Measurements from ENCODE around the gene FOXO6. TPM values are rescaled to one million over a fixed set of nuclear protein-coding genes. Genes with fewer than 3 reads are reported as not detected.
A peak's percentile ranks its signal among the peaks of the same experiment; 100 is the strongest.

The FOXO6 gene
- total and polyA plus RNA-seq, 9 of the 15 experiments (the other 6 are each of a cell fraction or from before 2014, with no cell fraction given), result 0.04 to 0.31 (median 0.12) TPM; not detected in 5

DNA sequence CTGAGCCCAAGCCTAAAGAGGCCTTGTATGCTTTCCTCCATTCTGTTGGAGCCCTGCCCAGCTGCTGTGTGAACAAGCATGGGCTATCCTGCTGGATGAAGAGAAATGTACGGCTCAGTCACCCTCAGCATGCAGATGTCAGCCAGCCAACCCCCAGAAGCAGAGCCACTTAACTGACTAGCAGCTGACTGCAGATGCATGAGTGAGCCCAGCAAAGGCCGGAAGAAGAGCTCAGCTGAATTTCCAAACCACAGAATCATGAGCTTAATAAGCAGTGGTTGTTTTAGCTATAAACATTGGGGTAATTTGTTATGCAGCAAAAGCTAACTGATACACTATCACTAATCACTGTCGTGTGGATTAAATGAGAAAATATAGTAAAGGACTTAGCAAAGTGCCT is 39.0 kb downstream of the FOXO6 start:
- H3K79me2 ChIP-seq (ENCODE audit: control insufficient read depth, insufficient read depth, low read length), result no peaks in the 10 kb centered on the region
- ATAC-seq (no peak), DNase-seq (ENCODE audit: extremely low read depth in 1 of 4, low spot score in 3 of 4) (no peak), FAIRE-seq (no peak)
- no peak overlapping the region for H2AFZ ChIP-seq (ENCODE audit: low read depth, low read length)
- H3K9me3 ChIP-seq (replicated peaks; ENCODE audit: control insufficient read depth, insufficient read depth, low read depth, low read length), result no peaks in the 10 kb centered on the region
- no peaks in the 10 kb centered on the region for H3K9me1 ChIP-seq (ENCODE audit: control insufficient read depth, insufficient read depth, low read length)
- H3K4me2 ChIP-seq (ENCODE audit: insufficient read depth, low read length), result no peak overlapping the region
- intact Hi-C loops (cut with micrococcal nuclease), result no loop called here
- peaks cover 9 to 52% of the 10 kb centered on the region in 2 experiments; a peak in 3 of 5 replicates for H3K27me3 ChIP-seq (ENCODE audit: control insufficient read depth in 2 of 2, insufficient read depth in 2 of 2, low read length in 2 of 2)
- no peak overlapping the region for H3K27ac ChIP-seq (ENCODE audit: extremely low read depth, low read depth, low read length)
- H3K9ac ChIP-seq (ENCODE audit: insufficient read depth in 1 of 2, low read depth in 2 of 2, low read length in 2 of 2), result no peak overlapping the region
- 0 out of 2 replicates have a peak, but pooled peaks cover 7% of the 10 kb centered on the region for H4K20me1 ChIP-seq (replicated peaks; ENCODE audit: control insufficient read depth, insufficient read depth, low read length)
- H3K4me3 ChIP-seq, result no peak overlapping the region
- CTCF ChIA-PET (ENCODE audit: low intra/inter-chr PET ratio), result no interaction called here
- POLR2A ChIA-PET, result interaction anchor here (0.7 kb wide), 2 partner anchors 45 to 258 kb away, joined by 4 to 5 read pairs; no protein-coding TSS in a partner anchor
- no peaks in the 10 kb centered on the region for H3K36me3 ChIP-seq (ENCODE audit: control insufficient read depth, insufficient read depth, low read length)
- TF ChIP-seq BCOR (IDR thresholded peaks at IDR 0.05) (peak; percentile 55; the same call in 1 of the 2 replicates), TAF1 (IDR thresholded peaks at IDR 0.05; ENCODE audit: control insufficient read depth, extremely low read depth, insufficient read depth, low read length, severe bottlenecking) (no peak), MEIS2 (IDR thresholded peaks at IDR 0.05; ENCODE audit: partially characterized antibody) (no peak), RBM25 (IDR thresholded peaks at IDR 0.05; ENCODE audit: low read depth, low read length, severe bottlenecking) (peak; percentile 59), KDM1A (IDR thresholded peaks at IDR 0.05) (peak in 1 of 2 experiments; percentile 22; a peak in 1 of 4 replicates), MEF2A (IDR thresholded peaks at IDR 0.05; ENCODE audit: control insufficient read depth, low read depth, low read length) (no peak)
- in situ Hi-C loops (cut with MboI), result no loop called here
- 2% methylated on average over 3 of the region's 3 CpGs for WGBS (ENCODE audit: insufficient coverage, low coverage, missing lambda C conversion rate)
- peaks cover 0 to 7% of the 10 kb centered on the region in 2 experiments; a peak in 1 of 5 replicates for H3K4me1 ChIP-seq (replicated peaks in 1 of 2; ENCODE audit: control insufficient read depth in 2 of 2, insufficient read depth in 2 of 2, low read length in 2 of 2)
- BruUV-seq (replicated peaks), result no TSS peak

DNA sequence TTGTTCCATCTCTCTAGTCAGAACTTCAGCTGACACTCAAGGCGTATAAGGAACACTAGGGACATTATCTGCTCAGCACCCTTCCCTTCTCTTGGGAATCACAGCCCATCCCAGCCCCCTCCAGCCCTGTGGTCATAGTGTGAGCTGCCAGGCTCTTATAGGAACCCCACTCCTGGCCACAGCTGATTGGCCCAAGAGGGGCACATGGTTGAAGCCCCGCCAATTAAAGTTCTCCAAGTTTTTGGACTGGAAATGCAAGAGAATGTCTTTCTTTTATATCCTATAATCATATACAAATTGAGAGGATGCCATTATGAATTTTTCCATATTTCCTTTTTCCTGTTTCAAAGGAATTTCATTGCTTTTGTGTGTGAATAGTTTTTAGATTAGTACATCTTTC is 40.7 kb downstream of the FOXO6 start:
- WGBS (ENCODE audit: insufficient coverage, low coverage, missing lambda C conversion rate), result 0% methylated on average over 2 of the region's 2 CpGs
- ChIA-PET CTCF (ENCODE audit: low intra/inter-chr PET ratio) (no interaction called here), POLR2A (no interaction called here)
- DNase-seq (ENCODE audit: extremely low read depth in 1 of 4, low spot score in 3 of 4) (no peak), ATAC-seq (no peak), FAIRE-seq (no peak)
- Histone ChIP-seq H2AFZ (ENCODE audit: low read depth, low read length) (no peak overlapping the region), H3K27ac (ENCODE audit: extremely low read depth, low read depth, low read length) (no peak overlapping the region), H3K36me3 (ENCODE audit: control insufficient read depth, insufficient read depth, low read length) (no peaks in the 10 kb centered on the region), H3K9me3 (replicated peaks; ENCODE audit: control insufficient read depth, insufficient read depth, low read depth, low read length) (no peaks in the 10 kb centered on the region), H3K9ac (ENCODE audit: insufficient read depth in 1 of 2, low read depth in 2 of 2, low read length in 2 of 2) (no peak overlapping the region), H4K20me1 (replicated peaks; ENCODE audit: control insufficient read depth, insufficient read depth, low read length) (0 out of 2 replicates have a peak, but pooled peaks cover 3% of the 10 kb centered on the region), H3K4me1 (replicated peaks in 1 of 2; ENCODE audit: control insufficient read depth in 2 of 2, insufficient read depth in 2 of 2, low read length in 2 of 2) (peaks cover 0 to 3% of the 10 kb centered on the region in 2 experiments; a peak in 1 of 5 replicates), H3K27me3 (ENCODE audit: control insufficient read depth in 2 of 2, insufficient read depth in 2 of 2, low read length in 2 of 2) (peaks cover 14 to 53% of the 10 kb centered on the region in 2 experiments; a peak in 4 of 5 replicates), H3K4me2 (ENCODE audit: insufficient read depth, low read length) (no peak overlapping the region), H3K79me2 (ENCODE audit: control insufficient read depth, insufficient read depth, low read length) (no peaks in the 10 kb centered on the region), H3K4me3 (no peak overlapping the region), H3K9me1 (ENCODE audit: control insufficient read depth, insufficient read depth, low read length) (no peaks in the 10 kb centered on the region)
- in situ Hi-C loops (cut with MboI), result no loop called here
- BruUV-seq (replicated peaks), result no TSS peak
- intact Hi-C loops (cut with micrococcal nuclease), result no loop called here
- TF ChIP-seq, protein P1, sequence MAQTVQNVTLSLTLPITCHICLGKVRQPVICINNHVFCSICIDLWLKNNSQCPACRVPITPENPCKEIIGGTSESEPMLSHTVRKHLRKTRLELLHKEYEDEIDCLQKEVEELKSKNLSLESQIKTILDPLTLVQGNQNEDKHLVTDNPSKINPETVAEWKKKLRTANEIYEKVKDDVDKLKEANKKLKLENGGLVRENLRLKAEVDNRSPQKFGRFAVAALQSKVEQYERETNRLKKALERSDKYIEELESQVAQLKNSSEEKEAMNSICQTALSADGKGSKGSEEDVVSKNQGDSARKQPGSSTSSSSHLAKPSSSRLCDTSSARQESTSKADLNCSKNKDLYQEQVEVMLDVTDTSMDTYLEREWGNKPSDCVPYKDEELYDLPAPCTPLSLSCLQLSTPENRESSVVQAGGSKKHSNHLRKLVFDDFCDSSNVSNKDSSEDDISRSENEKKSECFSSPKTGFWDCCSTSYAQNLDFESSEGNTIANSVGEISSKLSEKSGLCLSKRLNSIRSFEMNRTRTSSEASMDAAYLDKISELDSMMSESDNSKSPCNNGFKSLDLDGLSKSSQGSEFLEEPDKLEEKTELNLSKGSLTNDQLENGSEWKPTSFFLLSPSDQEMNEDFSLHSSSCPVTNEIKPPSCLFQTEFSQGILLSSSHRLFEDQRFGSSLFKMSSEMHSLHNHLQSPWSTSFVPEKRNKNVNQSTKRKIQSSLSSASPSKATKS (CRISPR knock-in tag; IDR thresholded peaks at IDR 0.05), result no peak
- TF ChIP-seq BRD4 (IDR thresholded peaks at IDR 0.05) (no peak), NR2C1 (IDR thresholded peaks at IDR 0.05) (no peak), NR2C1 (tag; IDR thresholded peaks at IDR 0.05) (no peak)
- TF ChIP-seq, protein P2, sequence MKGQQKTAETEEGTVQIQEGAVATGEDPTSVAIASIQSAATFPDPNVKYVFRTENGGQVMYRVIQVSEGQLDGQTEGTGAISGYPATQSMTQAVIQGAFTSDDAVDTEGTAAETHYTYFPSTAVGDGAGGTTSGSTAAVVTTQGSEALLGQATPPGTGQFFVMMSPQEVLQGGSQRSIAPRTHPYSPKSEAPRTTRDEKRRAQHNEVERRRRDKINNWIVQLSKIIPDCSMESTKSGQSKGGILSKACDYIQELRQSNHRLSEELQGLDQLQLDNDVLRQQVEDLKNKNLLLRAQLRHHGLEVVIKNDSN (CRISPR knock-in tag; IDR thresholded peaks at IDR 0.05), result peak; percentile 45; the same call in 1 of the 2 replicates
- TF ChIP-seq, protein P3, sequence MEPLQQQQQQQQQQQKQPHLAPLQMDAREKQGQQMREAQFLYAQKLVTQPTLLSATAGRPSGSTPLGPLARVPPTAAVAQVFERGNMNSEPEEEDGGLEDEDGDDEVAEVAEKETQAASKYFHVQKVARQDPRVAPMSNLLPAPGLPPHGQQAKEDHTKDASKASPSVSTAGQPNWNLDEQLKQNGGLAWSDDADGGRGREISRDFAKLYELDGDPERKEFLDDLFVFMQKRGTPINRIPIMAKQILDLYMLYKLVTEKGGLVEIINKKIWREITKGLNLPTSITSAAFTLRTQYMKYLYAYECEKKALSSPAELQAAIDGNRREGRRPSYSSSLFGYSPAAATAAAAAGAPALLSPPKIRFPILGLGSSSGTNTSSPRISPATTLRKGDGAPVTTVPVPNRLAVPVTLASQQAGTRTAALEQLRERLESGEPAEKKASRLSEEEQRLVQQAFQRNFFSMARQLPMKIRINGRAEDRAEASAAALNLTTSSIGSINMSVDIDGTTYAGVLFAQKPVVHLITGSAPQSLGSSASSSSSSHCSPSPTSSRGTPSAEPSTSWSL (CRISPR knock-in tag; IDR thresholded peaks at IDR 0.05; ENCODE audit: borderline replicate concordance), result no peak

All from K562 (cell line).